Ureter (tissue), 1 donor: ENCODE measurements around the gene FAAP20. TPM values are rescaled to one million over a fixed set of nuclear protein-coding genes. Genes with fewer than 3 reads are reported as not detected.

Experiments used
- DNase-seq: peaks from one replicate; pipeline ENCODE4 v3.0.0-alpha.2; 2020; ENCODE audit warnings: low spot score
- total RNA-seq: library from RNA; stranded (reverse); gene quantifications from one replicate; pipeline ENCODE4 v1.2.4, GENCODE V29; 2023
- donor health status: DM: yes; HTN: yes; CAD: no.

Gene FAAP20
- total RNA-seq, 1 donor from 2014 or later = 52.3 TPM

DNA sequence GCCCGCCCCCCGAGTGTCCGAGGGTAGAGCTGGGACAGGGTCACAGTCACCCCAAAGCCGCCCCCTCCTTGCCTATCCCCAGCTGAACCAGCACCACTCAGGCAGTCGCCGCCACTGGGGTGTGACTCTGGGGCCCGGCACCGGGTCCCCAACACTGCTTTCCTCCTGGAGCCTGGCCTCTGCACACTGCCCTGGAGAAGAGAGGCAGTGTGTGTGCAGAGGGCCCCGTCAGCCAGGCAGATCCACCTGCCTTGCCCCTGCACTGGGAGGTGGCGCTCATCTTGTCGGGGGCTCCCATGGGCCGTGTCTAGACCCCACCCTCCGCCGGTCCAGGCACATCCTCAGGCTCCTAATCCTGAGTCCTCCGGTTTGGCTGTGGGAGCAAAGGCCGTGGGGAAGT lies 15.7 kb downstream of the FAAP20 start:
- no peak for DNase-seq

DNA sequence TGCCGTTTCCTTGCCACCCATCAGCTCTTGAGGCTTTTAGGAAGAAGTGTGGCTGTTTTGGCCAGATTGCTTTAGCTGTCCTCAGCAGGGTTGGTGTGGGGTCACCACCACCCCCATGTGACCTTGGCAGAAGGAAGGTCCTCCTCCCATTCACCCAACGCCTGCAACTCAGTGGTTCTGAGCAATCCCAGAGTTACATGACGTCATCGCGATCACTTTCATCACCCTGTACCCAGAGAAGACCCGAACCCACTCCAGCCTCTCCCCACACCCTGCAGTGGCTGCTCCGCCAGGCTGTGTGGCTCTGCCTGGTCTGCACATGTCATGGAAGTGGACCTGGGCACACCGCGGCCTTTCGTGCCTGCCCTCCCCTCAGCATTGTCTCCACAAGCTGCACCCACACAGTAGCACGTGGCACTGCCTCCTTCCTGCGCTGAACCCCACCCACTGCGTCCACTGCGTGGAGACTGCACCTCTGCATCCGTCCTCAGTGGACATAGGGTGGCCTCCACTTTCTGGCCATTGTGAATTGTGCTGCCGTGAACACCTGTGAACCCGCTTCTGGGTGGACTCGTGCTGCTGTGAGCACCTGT lies 16.5 kb downstream of the FAAP20 start:
- no peak for DNase-seq

GRCh38 chr1:2177541-2177940 lies 17.0 kb downstream of the FAAP20 start:
- no peak for DNase-seq

DNA sequence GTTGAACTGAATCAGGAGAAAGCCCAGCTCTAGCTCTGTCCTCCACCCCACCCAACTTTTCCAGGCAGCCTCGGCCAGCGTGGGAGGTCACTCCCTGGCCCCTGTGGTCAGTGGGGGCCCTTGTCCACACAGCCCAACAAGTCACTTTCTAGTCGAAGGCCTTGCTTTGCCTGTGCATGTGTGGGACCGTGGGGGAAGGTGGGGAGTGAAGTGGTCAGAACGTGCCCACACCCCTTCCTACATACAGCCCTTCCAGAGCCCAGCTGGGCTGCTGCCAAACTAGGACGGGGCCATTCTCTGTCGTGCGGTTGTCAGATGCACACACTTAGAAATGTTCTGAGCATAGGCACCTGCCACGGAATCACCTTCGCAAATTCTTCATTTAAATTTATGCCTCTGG lies 18.0 kb downstream of the FAAP20 start:
- no peak for DNase-seq

DNA sequence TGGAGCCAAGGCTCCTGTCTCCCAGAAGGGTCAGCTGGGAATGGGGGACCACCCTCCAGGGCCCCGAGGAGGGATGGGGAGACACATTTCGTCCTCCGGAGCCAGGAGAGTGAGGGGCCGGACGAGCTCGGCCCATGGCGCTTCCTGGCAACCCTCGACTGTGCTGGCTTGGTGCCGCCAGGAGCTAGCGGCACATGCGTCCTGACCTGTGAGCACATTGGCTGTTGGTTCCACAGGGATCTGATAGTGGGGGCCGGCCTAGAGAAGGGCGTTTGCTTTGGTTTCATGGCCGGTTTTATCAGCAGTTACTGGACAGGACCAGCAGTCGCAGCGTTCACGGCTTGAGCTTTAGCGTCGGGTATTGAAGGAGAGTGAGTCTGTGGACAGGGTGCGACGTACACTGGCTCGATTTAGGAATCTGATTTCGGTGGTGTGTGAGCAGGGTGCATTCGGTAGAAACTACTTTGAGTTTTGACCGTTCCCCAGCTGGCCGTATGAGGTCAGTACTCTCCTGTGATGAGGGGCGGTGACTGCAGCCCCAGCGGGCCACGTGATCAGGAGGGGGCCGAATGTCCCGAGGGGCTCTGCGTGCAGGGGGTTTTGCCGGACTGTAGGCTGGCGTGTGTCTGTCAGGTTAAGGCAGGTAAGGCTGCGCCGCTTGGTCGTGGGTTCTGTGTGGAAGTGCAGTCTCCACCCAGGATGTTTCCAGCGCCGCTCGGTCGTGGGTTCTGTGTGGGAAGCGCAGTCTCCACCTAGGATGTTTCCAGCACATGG lies 18.7 kb downstream of the FAAP20 start:
- DNase-seq = no peak

DNA sequence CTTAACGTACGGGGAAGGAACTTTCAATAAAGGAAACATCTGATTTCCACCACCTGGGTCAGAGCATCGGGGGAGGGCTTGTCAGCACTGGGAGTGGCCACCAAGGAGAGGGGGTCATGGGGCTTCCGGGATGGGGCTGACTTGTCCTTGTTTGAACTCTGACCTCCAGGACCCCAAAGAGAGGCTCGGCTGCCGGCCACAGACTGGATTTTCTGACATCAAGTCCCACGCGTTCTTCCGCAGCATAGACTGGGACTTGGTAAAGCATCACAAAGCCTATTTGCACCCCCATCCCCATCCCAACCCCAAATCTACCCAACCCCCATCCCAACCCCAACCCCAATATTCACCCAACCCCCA lies 19.5 kb downstream of the FAAP20 start:
- no peak for DNase-seq

DNA sequence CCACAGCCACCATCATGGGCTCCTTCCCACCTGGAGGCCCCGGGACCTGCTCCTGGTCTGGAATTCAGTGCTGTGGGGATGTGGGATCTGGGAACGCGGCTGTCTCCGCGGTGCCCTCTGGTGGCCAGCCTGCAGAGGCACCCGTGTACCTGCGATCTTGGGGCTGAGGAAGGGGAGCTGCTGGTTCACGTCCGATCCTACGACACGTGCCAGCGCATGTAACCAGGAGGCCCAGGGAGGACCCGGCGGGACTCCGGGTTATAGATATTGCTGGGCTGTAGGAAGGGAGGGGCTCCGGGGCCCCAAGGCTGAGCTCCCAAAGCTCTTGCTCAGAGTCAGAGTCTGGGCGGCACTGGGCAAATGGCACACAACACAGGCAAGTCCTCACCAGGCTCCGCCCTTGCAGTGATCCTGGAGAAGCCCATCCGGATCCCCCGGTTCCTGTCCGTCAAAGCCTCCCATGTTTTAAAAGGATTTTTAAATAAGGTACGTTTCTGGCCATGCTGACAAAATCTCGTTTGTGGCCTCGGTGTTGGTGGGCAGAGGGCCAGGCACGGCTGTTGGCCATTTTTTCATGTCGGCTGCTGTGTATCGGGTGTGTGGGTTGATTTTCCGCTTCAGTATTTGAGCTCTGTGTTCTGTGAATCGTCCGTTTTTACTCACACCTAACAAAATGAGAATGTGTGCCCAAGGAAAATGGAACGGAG lies 20.1 kb downstream of the FAAP20 start:
- no peak for DNase-seq

GRCh38 chr1:2173546-2174347 lies 20.8 kb downstream of the FAAP20 start:
- no peak for DNase-seq

GRCh38 chr1:2172551-2173146 lies 21.9 kb downstream of the FAAP20 start:
- DNase-seq = no peak

GRCh38 chr1:2172012-2172411 lies 22.6 kb downstream of the FAAP20 start:
- DNase-seq = no peak

DNA sequence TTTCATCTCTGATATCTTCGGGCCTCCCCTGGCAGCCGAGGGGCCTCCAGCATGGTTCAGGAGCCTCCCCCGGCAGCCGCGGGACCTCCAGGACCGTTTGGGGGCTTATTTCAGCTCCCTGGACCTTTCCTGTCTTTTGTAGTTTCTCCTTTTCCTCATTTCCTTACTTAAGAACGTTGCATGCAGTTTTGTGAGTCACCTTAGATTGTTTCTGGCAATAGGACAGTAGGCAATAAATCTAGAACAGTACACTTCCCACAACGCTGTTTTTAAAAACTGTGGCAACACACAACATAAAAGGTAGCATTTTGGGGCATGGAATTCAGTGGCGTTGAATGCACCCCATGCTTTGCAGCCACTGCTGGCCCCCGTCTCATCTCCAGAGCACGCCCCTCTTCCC lies 24.4 kb downstream of the FAAP20 start:
- no peak for DNase-seq

GRCh38 chr1:2169200-2169836 lies 25.3 kb downstream of the FAAP20 start:
- DNase-seq = no peak

- no peak for DNase-seq
These were observed 26.0 kb downstream of the FAAP20 start for GRCh38 chr1:2168535-2168934.

GRCh38 chr1:2168090-2168489 lies 26.5 kb downstream of the FAAP20 start:
- DNase-seq = no peak

- no peak for DNase-seq
These were observed 27.9 kb downstream of the FAAP20 start for GRCh38 chr1:2166695-2167094.

- no peak for DNase-seq
These were observed 28.3 kb downstream of the FAAP20 start for GRCh38 chr1:2166254-2166653.

GRCh38 chr1:2165646-2166045 lies 28.9 kb downstream of the FAAP20 start:
- no peak for DNase-seq

DNA sequence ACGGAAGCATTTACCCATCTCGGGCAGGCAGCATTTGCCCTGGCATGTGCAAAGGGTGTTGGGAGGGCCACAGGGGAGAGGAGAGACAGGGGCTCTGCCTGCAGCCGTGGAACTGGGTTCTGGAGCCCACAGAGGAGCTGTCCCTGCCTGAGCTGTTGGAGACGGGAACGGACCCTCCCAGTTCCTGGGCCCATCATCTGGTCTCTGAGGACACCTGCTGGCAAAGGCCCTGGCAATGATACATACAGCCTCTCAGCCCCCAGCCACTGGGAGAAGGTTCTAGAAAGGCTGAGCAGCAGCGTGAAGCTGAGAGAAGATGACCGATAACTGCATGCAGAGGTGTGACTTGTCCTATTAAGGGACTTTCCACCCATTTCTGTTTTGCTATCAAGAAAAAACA lies 31.4 kb downstream of the FAAP20 start:
- no peak for DNase-seq

GRCh38 chr1:2160451-2161300 lies 33.9 kb downstream of the FAAP20 start:
- DNase-seq = no peak

GRCh38 chr1:2159124-2159523 lies 35.4 kb downstream of the FAAP20 start:
- no peak for DNase-seq
